Activated CD4-positive, alpha-beta T cell treated with anti-CD3 and anti-CD28 coated beads, Interleukin-2, amount 50 U/mL, for 48 hours (primary cell): ENCODE data around the gene CLDN19.
"Not testable (repeated sequence)": the region's sequence is repeated elsewhere in the genome, so short reads cannot be mapped to it uniquely, and the experiment has no call there.

Source experiments
- DNase-seq, 2 experiments: peaks; one replicate each; pipeline ENCODE4 v3.0.0-alpha.2; 2020

Gene CLDN19

DNA sequence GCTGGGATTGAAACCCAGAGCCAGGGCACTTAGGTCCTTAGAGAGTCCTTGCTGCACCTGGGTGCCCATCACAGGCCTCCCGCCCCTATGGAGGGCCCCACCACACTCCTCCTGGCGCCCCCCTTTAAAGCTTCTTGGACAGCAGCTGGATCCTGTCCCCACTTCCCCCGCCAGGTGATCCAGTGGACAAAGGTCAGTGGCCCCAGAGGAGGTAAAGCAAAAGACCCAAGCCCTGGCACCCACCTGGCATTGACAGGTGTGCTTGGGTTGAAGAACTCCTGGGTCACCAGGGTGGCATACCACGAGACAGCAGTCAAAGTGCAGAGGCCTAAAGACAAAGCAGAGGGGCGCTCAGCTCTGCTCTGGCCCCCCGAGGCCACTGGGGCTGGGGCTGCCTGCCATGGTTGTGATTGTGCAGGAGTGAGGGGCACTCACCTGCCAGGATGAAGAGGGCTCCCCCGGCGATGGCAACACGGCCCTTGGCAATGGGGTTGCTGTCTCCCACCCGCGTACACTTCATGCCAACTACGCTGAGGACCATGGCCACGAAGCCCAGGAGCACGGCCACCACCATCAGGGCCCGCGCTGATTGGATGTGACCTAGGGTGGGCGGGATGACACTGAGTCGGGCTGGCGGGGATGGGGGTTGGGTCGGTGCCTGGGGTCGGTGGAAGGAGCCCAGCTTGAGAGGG, 1.9 kb downstream of the CLDN19 start:
- no peak for DNase-seq

GRCh38 chr1:42737257-42737656, 2.8 kb downstream of the CLDN19 start:
- DNase-seq, result no peak

GRCh38 chr1:42736571-42737200, 3.4 kb downstream of the CLDN19 start:
- no peak for DNase-seq

DNA sequence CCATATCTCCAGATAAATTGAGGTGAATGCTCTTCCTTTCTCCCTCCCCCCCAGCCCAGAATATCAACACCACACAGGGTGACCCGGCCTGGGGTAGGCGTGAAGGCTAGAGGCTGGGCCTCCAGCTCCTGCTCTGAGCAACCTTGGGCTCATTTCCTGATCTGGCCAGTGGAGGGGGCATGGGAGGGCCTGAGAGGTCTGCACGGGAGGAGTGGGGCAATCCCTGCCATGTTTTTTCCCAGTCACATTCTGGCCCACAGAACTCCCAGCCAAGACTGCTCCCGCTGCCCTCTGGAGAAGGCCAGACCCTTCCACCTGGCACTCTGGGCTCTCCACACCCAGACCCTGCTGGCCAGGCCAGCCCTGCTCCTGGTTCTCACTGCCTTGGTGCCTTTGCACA, 3.9 kb downstream of the CLDN19 start:
- no peak for DNase-seq

DNA sequence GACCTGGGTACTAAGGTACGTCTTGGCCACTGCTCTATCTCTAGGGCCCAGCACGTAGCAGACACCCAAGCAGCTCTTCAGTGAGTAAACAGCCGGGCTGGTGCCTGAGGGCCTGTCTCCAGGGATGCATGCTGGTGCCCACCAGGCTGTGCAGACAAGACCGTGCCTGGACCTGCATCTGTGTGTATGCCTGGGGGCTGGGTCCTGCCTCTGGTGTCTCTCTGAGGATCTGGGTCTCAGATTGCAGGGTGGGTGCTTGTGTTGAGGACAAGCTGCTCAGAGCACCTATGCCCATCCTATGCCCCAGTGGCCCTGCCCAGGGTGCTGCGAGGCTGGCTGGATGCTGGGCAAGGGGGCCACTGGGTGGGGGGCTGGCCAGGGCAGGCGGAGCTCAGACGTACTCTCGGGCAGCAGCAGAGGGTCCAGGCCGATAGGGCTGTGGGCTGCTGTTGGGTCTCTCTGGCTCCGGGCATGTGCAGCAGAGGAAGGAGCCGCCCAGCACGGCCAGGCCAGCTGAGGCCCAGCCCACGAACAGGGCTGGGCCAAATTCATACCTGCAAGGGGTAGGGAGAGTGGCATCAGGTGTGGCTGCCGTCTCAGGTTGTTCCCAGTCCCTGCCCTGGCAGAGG, 4.4 kb downstream of the CLDN19 start:
- DNase-seq, result no peak

- no peak for DNase-seq
These were observed 5.0 kb downstream of the CLDN19 start for GRCh38 chr1:42735056-42735455.

GRCh38 chr1:42734201-42735035, 5.6 kb downstream of the CLDN19 start:
- DNase-seq, result no peak

GRCh38 chr1:42733415-42734200, 6.4 kb downstream of the CLDN19 start:
- no peak for DNase-seq

GRCh38 chr1:42732126-42732680, 7.8 kb downstream of the CLDN19 start:
- no peak for DNase-seq

DNA sequence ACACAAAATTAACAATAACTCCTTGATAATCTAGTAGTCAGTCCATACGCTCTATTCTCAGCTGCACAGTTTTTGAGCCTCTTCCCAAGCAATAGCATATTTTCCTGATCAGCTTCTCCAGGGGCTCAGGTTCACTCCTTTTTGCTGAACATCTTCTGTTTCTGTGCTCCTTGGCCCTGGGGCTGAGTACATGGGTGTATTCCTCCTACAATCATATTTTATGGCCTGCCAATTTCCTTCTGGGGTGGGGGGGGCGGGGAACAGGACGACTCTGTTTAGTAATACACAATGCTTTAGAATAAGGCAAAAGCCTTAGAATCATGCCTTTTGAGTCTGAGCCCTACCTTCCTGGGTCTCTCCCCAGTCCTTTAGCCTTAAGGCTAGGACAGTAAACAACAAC, 8.5 kb downstream of the CLDN19 start:
- no peak for DNase-seq

- DNase-seq, result peak; percentile 70 to 79
These were observed 9.0 kb downstream of the CLDN19 start for GRCh38 chr1:42730988-42731387.

DNA sequence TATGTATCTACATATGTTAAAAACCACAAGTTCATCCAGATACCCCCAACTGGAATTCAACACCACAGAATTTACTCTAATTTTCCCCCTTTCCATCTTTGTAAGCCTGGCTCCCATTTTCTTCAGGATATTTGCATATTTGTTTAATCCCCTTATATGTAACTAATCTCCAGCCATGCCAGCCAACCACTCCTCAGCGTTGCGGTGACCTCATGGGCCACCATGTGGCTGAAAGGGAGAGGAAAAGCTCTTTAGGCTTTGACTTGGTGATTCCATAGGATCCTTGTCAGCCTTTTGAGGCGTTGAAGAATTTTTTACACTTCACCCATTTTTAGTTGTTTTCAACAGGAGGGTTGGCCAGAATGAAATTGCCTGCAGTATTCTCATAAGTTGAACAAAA, 10.0 kb downstream of the CLDN19 start:
- DNase-seq, result no peak

DNA sequence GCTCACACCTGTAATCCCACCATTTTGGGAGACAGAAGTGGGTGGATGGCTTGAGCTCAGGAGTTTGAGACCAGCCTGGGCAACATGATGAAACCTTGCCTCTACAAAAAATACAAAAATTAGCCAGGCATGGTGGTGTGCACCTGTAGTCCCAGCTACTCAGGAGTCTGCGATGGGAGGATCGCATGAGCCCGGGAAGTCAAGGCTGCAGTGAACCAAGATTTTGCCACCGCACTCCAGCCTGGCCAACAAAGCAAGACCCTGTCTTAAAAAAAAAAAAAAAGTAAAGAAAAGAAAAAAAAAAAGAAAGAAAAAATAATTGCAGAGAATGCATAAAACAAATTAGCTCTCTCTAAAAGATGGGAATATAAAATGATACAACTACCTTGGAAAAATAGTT, 14.2 kb downstream of the CLDN19 start:
- not testable (repeated sequence) for DNase-seq

GRCh38 chr1:42723511-42723910, 16.5 kb downstream of the CLDN19 start:
- DNase-seq, result no peak

GRCh38 chr1:42722403-42722802, 17.6 kb downstream of the CLDN19 start:
- DNase-seq, result not testable (repeated sequence)

DNA sequence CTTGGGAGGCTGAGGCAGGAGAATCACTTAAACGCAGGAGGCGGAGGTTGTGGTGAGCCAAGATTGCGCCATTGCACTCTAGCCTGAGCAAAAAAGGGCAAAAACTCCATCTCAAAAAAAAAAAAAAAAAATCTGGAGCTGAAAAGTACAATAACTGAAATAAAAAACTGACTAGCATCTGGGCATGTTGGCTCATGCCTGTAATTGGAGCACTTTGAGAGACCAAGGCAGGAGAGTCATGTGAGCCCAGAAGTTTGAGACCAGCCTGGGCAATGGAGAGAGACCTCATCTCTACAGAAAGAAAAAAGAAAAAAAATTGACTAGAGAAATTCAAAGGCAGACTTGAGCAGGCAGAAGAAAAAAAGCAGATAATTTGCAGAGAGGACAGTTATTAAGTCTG, 18.1 kb downstream of the CLDN19 start:
- no peak for DNase-seq

DNA sequence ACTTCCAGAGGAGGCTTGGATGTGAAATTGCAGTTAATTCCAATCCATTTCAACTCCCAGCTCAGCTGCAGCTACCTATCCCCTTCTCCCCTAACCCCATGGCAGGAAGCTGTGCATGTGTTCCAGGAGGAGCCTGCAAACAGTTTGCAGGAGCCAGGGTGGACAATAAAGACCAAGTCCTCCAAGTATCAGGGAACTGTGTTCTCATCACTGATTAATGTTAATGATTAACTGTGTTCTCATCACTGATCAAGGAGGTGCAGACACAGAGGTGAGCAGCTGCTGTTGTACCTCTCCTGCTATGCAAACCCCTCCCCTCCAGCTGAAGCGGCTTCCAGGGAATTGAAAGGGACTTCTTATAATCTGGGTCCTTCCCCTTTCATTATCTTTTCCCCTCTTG, 19.2 kb downstream of the CLDN19 start:
- no peak for DNase-seq

DNA sequence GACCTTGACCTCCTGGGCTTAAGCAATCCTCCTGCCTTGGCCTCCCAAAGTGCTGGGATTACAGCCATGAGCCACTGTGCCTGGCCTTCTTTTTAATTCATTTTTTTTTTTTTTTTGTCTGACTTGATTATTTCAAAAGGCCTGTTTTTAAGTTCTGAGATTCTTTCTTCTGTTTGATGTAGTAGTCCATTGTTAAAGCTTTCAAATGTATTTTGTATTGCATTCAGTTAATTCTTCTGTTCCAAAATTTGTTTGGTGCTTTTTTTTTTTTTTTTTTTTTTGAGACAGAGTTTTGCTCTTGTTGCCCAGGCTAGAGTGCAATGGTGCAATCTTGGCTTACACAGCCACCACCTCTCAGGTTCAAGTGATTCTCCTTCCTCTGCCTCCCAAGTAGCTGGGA, 25.6 kb downstream of the CLDN19 start:
- DNase-seq, result not testable (repeated sequence)

DNA sequence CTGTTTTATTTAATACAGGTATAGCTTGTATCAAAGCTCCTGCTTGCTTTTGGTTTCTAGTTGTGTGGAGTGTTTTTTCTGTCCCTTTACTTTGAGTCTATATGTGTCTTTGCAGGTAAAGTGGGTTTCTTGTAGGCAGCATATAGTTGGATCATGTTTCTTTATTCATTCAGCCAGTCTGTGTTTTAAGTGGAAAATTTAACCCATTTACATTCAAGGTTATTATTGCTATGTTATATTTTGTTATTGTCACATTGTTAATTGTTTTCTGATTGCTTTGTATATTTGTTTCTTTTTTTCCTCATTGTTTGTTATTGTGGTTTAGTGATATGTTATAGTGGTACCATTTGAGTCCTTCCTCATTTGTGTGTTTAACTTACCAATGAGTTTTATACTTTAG, 26.7 kb downstream of the CLDN19 start:
- DNase-seq, result no peak

DNA sequence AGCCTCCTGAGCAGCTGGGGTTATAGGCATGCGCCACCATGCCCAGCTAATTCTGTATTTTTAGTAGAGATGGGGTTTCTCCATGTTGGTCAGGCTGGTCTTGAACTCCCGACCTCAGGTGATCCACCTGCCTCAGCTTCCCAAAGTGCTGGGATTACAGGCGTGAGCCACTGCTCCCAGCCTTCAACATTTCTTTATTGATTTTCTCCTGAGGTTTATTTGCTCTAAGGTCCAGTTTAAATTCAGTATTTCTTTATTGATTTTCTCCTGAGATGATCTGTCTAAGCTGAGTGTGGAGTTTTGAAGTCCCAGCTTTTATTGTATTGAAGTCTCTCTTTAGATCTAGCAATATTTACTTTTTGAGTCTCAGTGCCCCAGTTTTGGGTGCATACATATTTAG, 27.2 kb downstream of the CLDN19 start:
- not testable (repeated sequence) for DNase-seq

GRCh38 chr1:42703888-42704464, 36.1 kb downstream of the CLDN19 start:
- no peak for DNase-seq

DNA sequence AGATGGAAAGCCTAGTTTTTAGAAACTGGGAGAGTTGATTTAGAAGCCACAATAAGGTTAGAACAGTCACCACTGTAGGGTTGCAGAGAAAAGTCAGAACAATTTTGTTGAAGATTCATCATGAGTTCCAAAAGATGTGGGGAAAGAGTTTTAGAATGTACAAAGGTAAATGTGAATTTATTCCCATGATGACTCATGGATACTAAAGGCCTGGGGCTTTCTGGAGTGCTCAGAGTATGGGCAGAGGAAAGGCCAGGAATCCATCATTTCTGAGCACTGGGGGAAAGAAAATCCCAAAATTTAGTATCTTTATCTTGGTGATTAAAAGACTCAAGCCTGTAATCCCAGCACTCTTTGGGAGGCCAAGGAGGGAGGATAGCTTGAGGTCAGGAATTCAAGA, 40.0 kb downstream of the CLDN19 start:
- no peak for DNase-seq
